Measurements from ENCODE around the gene SND1.

SND1 gene

GRCh38 chr7:128032605-128033235 lies 380.7 kb downstream of the SND1 start:
- no peak for DNase-seq (ENCODE audit: low spot score)
- FAIRE-seq: no peak

- DNase-seq (ENCODE audit: low spot score) (no peak), FAIRE-seq (no peak)
These were observed 381.3 kb downstream of the SND1 start for GRCh38 chr7:128033246-128033645.

GRCh38 chr7:128034825-128035224 lies 382.8 kb downstream of the SND1 start:
- FAIRE-seq (no peak), DNase-seq (ENCODE audit: low spot score) (no peak)

GRCh38 chr7:128035712-128036111 lies 383.7 kb downstream of the SND1 start:
- no peak for DNase-seq (ENCODE audit: low spot score)
- no peak for FAIRE-seq

GRCh38 chr7:128036226-128036940 lies 384.4 kb downstream of the SND1 start:
- no peak for DNase-seq (ENCODE audit: low spot score)
- no peak for FAIRE-seq

- FAIRE-seq (no peak), DNase-seq (ENCODE audit: low spot score) (no peak)
These were observed 385.1 kb downstream of the SND1 start for GRCh38 chr7:128037081-128037480.

- FAIRE-seq (no peak), DNase-seq (ENCODE audit: low spot score) (no peak)
These were observed 386.1 kb downstream of the SND1 start for GRCh38 chr7:128037880-128038619.

GRCh38 chr7:128039544-128039953 lies 387.6 kb downstream of the SND1 start:
- FAIRE-seq (no peak), DNase-seq (ENCODE audit: low spot score) (no peak)

GRCh38 chr7:128040205-128040604 lies 388.2 kb downstream of the SND1 start:
- DNase-seq (ENCODE audit: low spot score) (no peak), FAIRE-seq (no peak)

GRCh38 chr7:128041203-128041602 lies 389.2 kb downstream of the SND1 start:
- FAIRE-seq (no peak), DNase-seq (ENCODE audit: low spot score) (peak; percentile 37)

GRCh38 chr7:128042012-128042411 lies 390.0 kb downstream of the SND1 start:
- no peak for DNase-seq (ENCODE audit: low spot score)
- no peak for FAIRE-seq

GRCh38 chr7:128044064-128044463 lies 392.1 kb downstream of the SND1 start:
- FAIRE-seq (no peak), DNase-seq (ENCODE audit: low spot score) (no peak)

GRCh38 chr7:128045158-128045557 lies 393.2 kb downstream of the SND1 start:
- FAIRE-seq (no peak), DNase-seq (ENCODE audit: low spot score) (no peak)

- FAIRE-seq: peak; percentile 27
These were observed 393.8 kb downstream of the SND1 start for GRCh38 chr7:128045766-128046165.

GRCh38 chr7:128052404-128052803 lies 400.4 kb downstream of the SND1 start:
- no peak for FAIRE-seq
- DNase-seq (ENCODE audit: low spot score): no peak

More at GRCh38 chr7:128045766-128046165, 393.8 kb downstream of the SND1 start:
- DNase-seq (ENCODE audit: low spot score): no peak

- FAIRE-seq: no peak
- DNase-seq (ENCODE audit: low spot score): no peak
These were observed 401.0 kb downstream of the SND1 start for GRCh38 chr7:128053023-128053422.

- FAIRE-seq: no peak
These were observed 402.0 kb downstream of the SND1 start for GRCh38 chr7:128053991-128054390.

GRCh38 chr7:128054511-128054910 lies 402.5 kb downstream of the SND1 start:
- DNase-seq (ENCODE audit: low spot score) (no peak), FAIRE-seq (no peak)

More at GRCh38 chr7:128053991-128054390, 402.0 kb downstream of the SND1 start:
- DNase-seq (ENCODE audit: low spot score): no peak

GRCh38 chr7:128055637-128056036 lies 403.6 kb downstream of the SND1 start:
- no peak for DNase-seq (ENCODE audit: low spot score)
- no peak for FAIRE-seq

- peak; percentile 40 for DNase-seq (ENCODE audit: low spot score)
- no peak for FAIRE-seq
These were observed 404.9 kb downstream of the SND1 start for GRCh38 chr7:128056901-128057300.

- no peak for FAIRE-seq
- no peak for DNase-seq (ENCODE audit: low spot score)
These were observed 405.9 kb downstream of the SND1 start for GRCh38 chr7:128057909-128058308.
